GM10266 (cell line): ENCODE data around the gene VKORC1.
"Not testable (repeated sequence)": the region's sequence is repeated elsewhere in the genome, so short reads cannot be mapped to it uniquely, and the experiment has no call there.

Source experiments
- DNase-seq: peaks from one replicate; pipeline ENCODE4 v3.0.0; 2012; ENCODE audit errors: extremely low spot score
- CTCF ChIP-seq: IDR thresholded peaks from 2 replicates; pipeline ENCODE4 v1.5.1; 2012; ENCODE audit warnings: mild to moderate bottlenecking, low read depth; ENCODE audit not compliant: control insufficient read depth, insufficient read depth; ENCODE audit errors: missing control alignments

VKORC1 gene

GRCh38 chr16:31108794-31109558 is 14.4 kb upstream of the VKORC1 start:
- no peak for DNase-seq
- TF ChIP-seq CTCF = no peak

- TF ChIP-seq CTCF = no peak
- peak; percentile 95 for DNase-seq
Measured at GRCh38 chr16:31108035-31108793, 13.6 kb upstream of the VKORC1 start, which contains the start of gene BCKDK. Gene BCKDK, plus strand, starts transcription at chr16:31108386. Its CDS starts 838 bp downstream, at chr16:31109224.

- TF ChIP-seq CTCF = no peak
Measured at GRCh38 chr16:31107465-31107867, 12.9 kb upstream of the VKORC1 start.

GRCh38 chr16:31106509-31107464 is 12.2 kb upstream of the VKORC1 start:
- no peak for DNase-seq
- no peak for TF ChIP-seq CTCF

More at GRCh38 chr16:31107465-31107867, 12.9 kb upstream of the VKORC1 start:
- DNase-seq = peak; percentile 82

- TF ChIP-seq CTCF = peak; percentile 79
Measured at GRCh38 chr16:31105677-31106213, 11.1 kb upstream of the VKORC1 start.

GRCh38 chr16:31100876-31101641 is 6.5 kb upstream of the VKORC1 start:
- not testable (repeated sequence) for DNase-seq

More at GRCh38 chr16:31105677-31106213, 11.1 kb upstream of the VKORC1 start:
- peak; percentile 90 for DNase-seq
